Chondrocyte (in vitro differentiated cells): ENCODE data around the gene ITPR1. TPM values are rescaled to one million over a fixed set of nuclear protein-coding genes. Genes with fewer than 3 reads are reported as not detected.

Experiments used
- DNase-seq: peaks from one replicate; pipeline ENCODE4 v3.0.0; 2021; ENCODE audit warnings: mixed read lengths, low spot score
- H3K27ac Mint-ChIP-seq: one replicate; pipeline ENCODE4 v1.8.0; 2021; ENCODE audit warnings: mild to moderate bottlenecking, moderate library complexity, mixed read lengths; ENCODE audit not compliant: unreplicated experiment
- H3K27me3 Mint-ChIP-seq: 2 replicates; pipeline ENCODE4 v1.8.0; 2021; ENCODE audit warnings: low read depth, mixed read lengths
- H3K36me3 Mint-ChIP-seq: 2 replicates; pipeline ENCODE4 v1.8.0; 2021; ENCODE audit warnings: low read depth, mixed read lengths
- H3K4me1 Mint-ChIP-seq: 2 replicates; pipeline ENCODE4 v1.8.0; 2021; ENCODE audit warnings: low read depth, mild to moderate bottlenecking, mixed read lengths
- H3K4me3 Mint-ChIP-seq: one replicate; pipeline ENCODE4 v1.8.0; 2021; ENCODE audit warnings: mild to moderate bottlenecking, moderate library complexity, mixed read lengths; ENCODE audit not compliant: unreplicated experiment
- H3K9me3 Mint-ChIP-seq: 2 replicates; pipeline ENCODE4 v1.8.0; 2021; ENCODE audit warnings: low read depth, mixed read lengths
- total RNA-seq: library from RNA; stranded (reverse); gene quantifications from 3 replicates; pipeline ENCODE4 v1.2.1, GENCODE V29; 2021
- TF ChIP-seq, protein P1 (sequence below): fragments of 200-600 bp; sonication (generic); IDR thresholded peaks from 2 replicates; pipeline ENCODE4 v1.5.0; 2021; ENCODE audit warnings: antibody characterized with exemption, mild to moderate bottlenecking, moderate library complexity

ITPR1 gene
- total RNA-seq, 1 donor from 2014 or later: 45.0 TPM

DNA sequence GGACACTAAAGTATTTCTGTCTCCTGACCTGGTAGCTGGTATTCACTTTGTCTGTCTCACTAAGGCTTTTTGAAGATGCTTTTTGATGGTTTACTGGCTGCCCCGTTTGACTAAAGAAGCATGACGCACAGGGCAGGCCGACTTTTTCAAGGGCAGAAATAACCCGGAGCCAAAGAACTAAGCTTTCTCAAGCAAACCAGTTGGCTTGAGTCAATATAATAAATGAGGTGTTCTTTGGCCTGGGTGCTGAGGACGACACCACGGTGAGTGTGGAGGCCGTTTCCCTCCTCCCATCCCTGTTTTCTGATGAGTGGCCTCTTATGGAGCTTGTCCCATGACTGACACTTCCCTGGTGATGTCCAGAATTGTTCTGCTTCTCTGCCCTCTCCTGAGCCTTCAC lies 220.9 kb downstream of the ITPR1 start:
- no peak overlapping the region for H3K4me3 Mint-ChIP-seq

DNA sequence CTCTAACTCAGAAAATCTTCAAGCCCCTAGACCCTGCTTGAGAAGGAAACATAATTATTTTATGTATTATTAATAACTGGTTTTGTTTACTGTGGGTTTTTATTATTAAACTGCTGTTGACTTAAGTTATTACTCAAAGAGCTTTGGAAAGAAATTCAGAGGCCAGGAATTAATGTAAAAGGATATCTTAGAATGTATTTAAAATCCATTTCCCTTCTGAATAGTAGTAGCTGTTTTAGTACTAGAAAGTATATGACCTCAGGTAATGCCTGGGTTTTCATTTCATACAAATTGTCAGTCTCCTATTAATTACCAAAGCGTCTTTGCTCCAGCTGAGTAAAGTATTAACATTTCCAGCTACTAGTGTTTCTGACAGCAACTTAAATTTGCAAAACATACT lies 223.1 kb downstream of the ITPR1 start:
- DNase-seq: no peak
- peaks cover 3% of the 10 kb centered on the region for H3K36me3 Mint-ChIP-seq
- H3K9me3 Mint-ChIP-seq: no peaks in the 10 kb centered on the region
- H3K27ac Mint-ChIP-seq: peak overlapping the region; percentile 87
- H3K27me3 Mint-ChIP-seq: no peaks in the 10 kb centered on the region
- H3K4me3 Mint-ChIP-seq: no peak overlapping the region
- peaks cover 49% of the 10 kb centered on the region for H3K4me1 Mint-ChIP-seq
- TF ChIP-seq, protein P1, sequence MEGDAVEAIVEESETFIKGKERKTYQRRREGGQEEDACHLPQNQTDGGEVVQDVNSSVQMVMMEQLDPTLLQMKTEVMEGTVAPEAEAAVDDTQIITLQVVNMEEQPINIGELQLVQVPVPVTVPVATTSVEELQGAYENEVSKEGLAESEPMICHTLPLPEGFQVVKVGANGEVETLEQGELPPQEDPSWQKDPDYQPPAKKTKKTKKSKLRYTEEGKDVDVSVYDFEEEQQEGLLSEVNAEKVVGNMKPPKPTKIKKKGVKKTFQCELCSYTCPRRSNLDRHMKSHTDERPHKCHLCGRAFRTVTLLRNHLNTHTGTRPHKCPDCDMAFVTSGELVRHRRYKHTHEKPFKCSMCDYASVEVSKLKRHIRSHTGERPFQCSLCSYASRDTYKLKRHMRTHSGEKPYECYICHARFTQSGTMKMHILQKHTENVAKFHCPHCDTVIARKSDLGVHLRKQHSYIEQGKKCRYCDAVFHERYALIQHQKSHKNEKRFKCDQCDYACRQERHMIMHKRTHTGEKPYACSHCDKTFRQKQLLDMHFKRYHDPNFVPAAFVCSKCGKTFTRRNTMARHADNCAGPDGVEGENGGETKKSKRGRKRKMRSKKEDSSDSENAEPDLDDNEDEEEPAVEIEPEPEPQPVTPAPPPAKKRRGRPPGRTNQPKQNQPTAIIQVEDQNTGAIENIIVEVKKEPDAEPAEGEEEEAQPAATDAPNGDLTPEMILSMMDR: no peak

More for the DNA sequence above, 220.9 kb downstream of the ITPR1 start:
- no peaks in the 10 kb centered on the region for H3K27me3 Mint-ChIP-seq
- no peak overlapping the region for H3K27ac Mint-ChIP-seq
- TF ChIP-seq, protein P1: no peak
- peaks cover 32% of the 10 kb centered on the region for H3K4me1 Mint-ChIP-seq
- H3K36me3 Mint-ChIP-seq: peaks cover 3% of the 10 kb centered on the region
- H3K9me3 Mint-ChIP-seq: no peaks in the 10 kb centered on the region
- DNase-seq: no peak

DNA sequence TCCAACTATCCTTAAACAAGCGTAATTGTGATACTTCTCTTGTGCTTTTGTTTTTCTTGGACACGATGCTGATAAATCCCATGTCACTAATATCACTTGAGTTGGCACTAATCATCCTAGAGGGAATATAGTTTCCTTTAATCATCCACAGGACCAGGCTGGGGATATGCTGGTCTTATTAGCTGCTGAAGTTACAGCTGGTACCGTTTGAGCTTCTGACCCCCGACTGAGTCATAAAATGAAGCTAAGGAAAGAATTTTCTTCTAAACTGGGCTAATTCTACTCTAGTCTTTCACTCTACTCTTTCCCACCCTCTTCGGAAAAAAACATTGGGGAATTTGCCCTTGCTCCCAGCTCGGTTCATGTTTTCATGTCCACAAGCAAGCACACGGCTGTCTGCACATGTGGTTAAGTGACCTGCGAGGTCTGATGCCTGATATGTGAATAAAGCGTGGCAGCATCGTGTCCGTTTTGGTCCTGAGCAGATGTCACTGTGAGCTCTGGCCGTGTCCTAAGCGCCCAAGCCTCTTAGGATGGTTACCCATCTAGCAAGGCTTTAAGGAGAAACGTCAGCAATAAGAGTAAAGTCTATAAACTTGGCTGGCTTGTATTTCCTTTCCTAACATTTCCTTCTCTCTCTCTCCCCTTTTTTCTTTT lies 223.7 kb downstream of the ITPR1 start:
- Mint-ChIP-seq H3K27me3 (no peaks in the 10 kb centered on the region), H3K4me1 (peaks cover 51% of the 10 kb centered on the region), H3K36me3 (peaks cover 3% of the 10 kb centered on the region), H3K4me3 (no peak overlapping the region), H3K9me3 (no peaks in the 10 kb centered on the region), H3K27ac (peak overlapping the region; percentile 87)
- TF ChIP-seq, protein P1: no peak
- DNase-seq: no peak

DNA sequence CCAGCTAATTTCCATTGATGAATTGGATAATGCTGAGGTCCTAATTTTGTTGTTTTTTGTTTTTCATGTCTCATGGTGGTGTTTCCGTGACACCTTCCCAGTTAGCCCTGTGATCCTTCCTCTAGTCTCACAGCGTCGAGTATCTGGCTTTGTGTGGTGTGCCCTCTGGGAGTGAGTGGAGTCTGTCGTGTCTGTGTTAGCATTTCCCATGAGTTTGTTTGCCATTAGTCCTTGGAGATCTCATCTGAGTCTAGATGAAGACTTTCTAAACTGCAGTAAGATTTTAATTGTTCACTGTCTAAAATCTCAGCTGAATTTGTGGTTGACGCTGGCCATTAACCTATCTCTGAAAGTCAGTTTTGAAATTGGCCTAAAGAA lies 224.2 kb downstream of the ITPR1 start:
- peaks cover 56% of the 10 kb centered on the region for H3K4me1 Mint-ChIP-seq
- H3K4me3 Mint-ChIP-seq: no peak overlapping the region
- DNase-seq: no peak
- peak overlapping the region; percentile 87 for H3K27ac Mint-ChIP-seq
- H3K9me3 Mint-ChIP-seq: no peaks in the 10 kb centered on the region
- TF ChIP-seq, protein P1: no peak
- H3K27me3 Mint-ChIP-seq: no peaks in the 10 kb centered on the region
- H3K36me3 Mint-ChIP-seq: peaks cover 3% of the 10 kb centered on the region

DNA sequence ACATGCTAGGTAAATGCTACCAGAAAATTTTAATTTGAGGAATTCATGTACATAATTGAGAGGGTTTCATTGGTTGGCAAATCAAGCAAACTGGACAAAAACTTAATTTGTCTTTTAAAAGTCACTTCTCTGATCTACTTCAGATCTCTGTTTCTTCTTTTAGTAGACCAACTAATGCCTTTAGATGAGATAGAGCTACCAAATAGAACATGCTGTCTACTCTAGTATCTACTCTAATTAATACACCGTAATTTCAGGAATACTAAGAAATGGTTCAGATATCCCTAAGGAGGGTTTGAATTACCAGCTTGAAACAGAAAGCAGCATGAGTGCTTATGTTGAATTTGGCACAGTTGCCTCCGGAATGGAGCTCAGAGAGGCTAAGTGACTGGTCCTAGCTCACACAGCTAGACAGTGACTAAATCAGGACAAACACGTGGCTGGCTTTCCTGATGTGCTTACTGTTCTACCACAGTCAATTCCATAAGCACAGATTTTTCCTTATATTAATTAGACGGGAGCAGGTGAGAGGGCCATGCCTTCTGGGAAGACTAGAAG lies 225.1 kb downstream of the ITPR1 start:
- Mint-ChIP-seq H3K4me3 (no peak overlapping the region), H3K9me3 (no peaks in the 10 kb centered on the region), H3K4me1 (peaks cover 63% of the 10 kb centered on the region), H3K36me3 (peaks cover 3% of the 10 kb centered on the region), H3K27me3 (no peaks in the 10 kb centered on the region), H3K27ac (no peak overlapping the region)
- TF ChIP-seq, protein P1: no peak
- no peak for DNase-seq
